Liver (tissue), 9 donors: Measurements from ENCODE around the gene ZFAND2B. TPM values are rescaled to one million over a fixed set of nuclear protein-coding genes. Genes with fewer than 3 reads are reported as not detected.

ENCODE experiments used
- DNase-seq: peaks from one replicate; pipeline ENCODE4 v3.0.0-alpha.2; 2017; ENCODE audit warnings: low spot score
- H3K27ac ChIP-seq, 2 donors: one replicate each; pipeline ENCODE4 v1.7.0; 2013; ENCODE audit warnings: inconsistent platforms in 2 of 2, low read length in 2 of 2, control low read depth in 1 of 2, low read depth in 1 of 2, mild to moderate bottlenecking in 1 of 2
- H3K27me3 ChIP-seq, 4 donors: one replicate each; pipeline versions ENCODE4 v1.6.1 to v1.7.0; 2013; ENCODE audit warnings: low read length in 3 of 4, inconsistent platforms in 1 of 4, mild to moderate bottlenecking in 1 of 4, moderate library complexity in 1 of 4; ENCODE audit not compliant: control insufficient read depth in 4 of 4, insufficient read depth in 4 of 4
- H3K36me3 ChIP-seq, 4 donors: one replicate each; pipeline versions ENCODE4 v1.6.1 to v1.7.0; 2013; ENCODE audit warnings: low read length in 3 of 4, mild to moderate bottlenecking in 3 of 4, low read depth in 1 of 4, moderate library complexity in 1 of 4; ENCODE audit not compliant: control insufficient read depth in 4 of 4, insufficient read depth in 3 of 4
- H3K4me1 ChIP-seq, 4 donors: one replicate each; pipeline versions ENCODE4 v1.6.1 to v1.7.0; 2013; ENCODE audit warnings: low read length in 3 of 4, mild to moderate bottlenecking in 3 of 4, moderate library complexity in 1 of 4; ENCODE audit not compliant: control insufficient read depth in 4 of 4, insufficient read depth in 4 of 4
- H3K4me3 ChIP-seq, 3 donors: one replicate each; pipeline versions ENCODE4 v1.6.1 to v1.7.0; 2013; ENCODE audit warnings: low read length in 3 of 3, control low read depth in 1 of 3, low read depth in 1 of 3, mild to moderate bottlenecking in 1 of 3
- H3K9ac ChIP-seq, 2 donors: one replicate each; pipeline ENCODE4 v1.7.0; 2013; ENCODE audit warnings: low read length in 2 of 2, mild to moderate bottlenecking in 2 of 2, moderate library complexity in 2 of 2, control low read depth in 1 of 2, low read depth in 1 of 2
- H3K9me3 ChIP-seq, 4 donors: one replicate each; pipeline versions ENCODE4 v1.6.1 to v1.7.0; 2013; ENCODE audit warnings: low read length in 3 of 4; ENCODE audit not compliant: control insufficient read depth in 4 of 4
- ATF3 ChIP-seq: IDR thresholded peaks from 2 replicates; pipeline ENCODE4 v1.6.1; 2016; ENCODE audit warnings: antibody characterized with exemption
- CTCF ChIP-seq: fragments of 150-350 bp; IDR thresholded peaks from 2 replicates; pipeline ENCODE4 v1.5.1; 2017; ENCODE audit warnings: improper control_type of control experiment, low read depth, low read length; ENCODE audit not compliant: missing input control
- EGR1 ChIP-seq, 2 donors: IDR thresholded peaks; 2 replicates each; pipeline ENCODE4 v1.6.1; 2016 to 2018; ENCODE audit warnings: antibody characterized with exemption in 2 of 2, low read depth in 2 of 2
- FOXA1 ChIP-seq: IDR thresholded peaks from 2 replicates; pipeline ENCODE4 v1.6.1; 2016; ENCODE audit warnings: antibody characterized with exemption
- FOXA2 ChIP-seq: IDR thresholded peaks from 2 replicates; pipeline ENCODE4 v1.6.1; 2016; ENCODE audit warnings: antibody characterized with exemption
- GABPA ChIP-seq, 2 donors: IDR thresholded peaks in 1 of 2; conservative IDR thresholded peaks in 1 of 2; 2 replicates each; pipeline ENCODE4 v1.6.1; 2016; ENCODE audit warnings: antibody characterized with exemption in 2 of 2, mild to moderate bottlenecking in 1 of 2, moderate library complexity in 1 of 2
- HNF4A ChIP-seq, 2 donors: conservative IDR thresholded peaks; 2 replicates each; pipeline ENCODE4 v1.6.1; 2016; ENCODE audit warnings: antibody characterized with exemption in 2 of 2, mild to moderate bottlenecking in 2 of 2
- HNF4G ChIP-seq: IDR thresholded peaks from 2 replicates; pipeline ENCODE4 v1.6.1; 2016; ENCODE audit warnings: antibody characterized with exemption
- JUND ChIP-seq, 2 donors: IDR thresholded peaks; 2 replicates each; pipeline ENCODE4 v1.6.1; 2016; ENCODE audit warnings: antibody characterized with exemption in 2 of 2
- MAX ChIP-seq: IDR thresholded peaks from 2 replicates; pipeline ENCODE4 v1.6.1; 2016; ENCODE audit warnings: antibody characterized with exemption
- NR2F2 ChIP-seq: IDR thresholded peaks from 2 replicates; pipeline ENCODE4 v1.6.1; 2016; ENCODE audit warnings: antibody characterized with exemption
- RAD21 ChIP-seq, 2 donors: IDR thresholded peaks; 2 replicates each; pipeline ENCODE4 v1.6.1; 2016; ENCODE audit warnings: antibody characterized with exemption in 2 of 2, mild to moderate bottlenecking in 2 of 2
- REST ChIP-seq: IDR thresholded peaks from 2 replicates; pipeline ENCODE4 v1.6.1; 2016; ENCODE audit warnings: antibody characterized with exemption, mild to moderate bottlenecking
- RXRA ChIP-seq, 2 donors: IDR thresholded peaks; 2 replicates each; pipeline ENCODE4 v1.6.1; 2017 to 2018; ENCODE audit warnings: antibody characterized with exemption in 2 of 2, mild to moderate bottlenecking in 1 of 2
- SP1 ChIP-seq: IDR thresholded peaks from 2 replicates; pipeline ENCODE4 v1.6.1; 2018; ENCODE audit warnings: antibody characterized with exemption, mild to moderate bottlenecking
- YY1 ChIP-seq: IDR thresholded peaks from 2 replicates; pipeline ENCODE4 v1.6.1; 2016; ENCODE audit warnings: antibody characterized with exemption, mild to moderate bottlenecking
- ZBTB33 ChIP-seq: IDR thresholded peaks from 2 replicates; pipeline ENCODE4 v1.6.1; 2016; ENCODE audit warnings: antibody characterized with exemption
- WGBS: extraction: QIAGEN DNeasy Blood & Tissue Kit; methylation state at CpG from one replicate; pipeline ENCODE4 v1.1.7; 2013; 5-methylcytosine and 5-hydroxymethylcytosine counted together
- polyA plus RNA-seq, 2 donors: library from polyadenylated mRNA; stranded (reverse) in 1 of 2; unstranded in 1 of 2; fragments of 200-250 nt in 1 of 2; fragments of >200 nt in 1 of 2; fragmentation: Nextera tagmentation in 1 of 2; extraction: Ambion mirVana in 1 of 2; gene quantifications; one replicate each; pipeline versions ENCODE4 v1.2.1 to v1.2.3, GENCODE V29; 2013 to 2015
- total RNA-seq, 2 donors: library from RNA; depleted of rRNA; stranded (reverse); fragments of >200 nt; gene quantifications; one replicate each; pipeline ENCODE4 v1.2.3, GENCODE V29; 2014
- donor health status: healthy.
- donor health status: healthy.
- donor health status: healthy.
- donor health status: healthy.
- donor health status: healthy.

The ZFAND2B gene
- total and polyA plus RNA-seq, 4 donors = 19.6 to 53.8 (median 25.8) TPM

- TF ChIP-seq MAX = no peak
- TF ChIP-seq FOXA1 = no peak
These were observed 22.9 kb downstream of the ZFAND2B start, which contains the start of the genes ANKZF1 and ATG9A (continued) for GRCh38 chr2:219229305-219230058.

- peaks cover 7 to 22% (median 18%) of the 10 kb centered on the region in 4 donors for H3K4me1 ChIP-seq
- H3K9me3 ChIP-seq = no peaks in the 10 kb centered on the region
- DNase-seq = peak; percentile 59
- peak overlapping the region; percentile 90 to 97 for H3K27ac ChIP-seq
- H3K27me3 ChIP-seq = no peaks in the 10 kb centered on the region
- TF ChIP-seq GABPA (IDR thresholded peaks at IDR 0.05 in 1 of 2, conservative IDR thresholded peaks at IDR 0.05 in 1 of 2) (no peak), MAX (peak; percentile 7)
- peak overlapping the region; percentile 63 to 94 for H3K9ac ChIP-seq
- under 1% methylated on average over 24 of the region's 24 CpGs for WGBS
- H3K36me3 ChIP-seq = peaks cover 0 to 41% (median 35%) of the 10 kb centered on the region in 4 donors
- peak overlapping the region; percentile 68 to 97 (median 89) for H3K4me3 ChIP-seq
These were observed 23.5 kb downstream of the ZFAND2B start for GRCh38 chr2:219230059-219230540.

GRCh38 chr2:219234331-219234730, 27.7 kb downstream of the ZFAND2B start:
- Histone ChIP-seq H3K27ac (no peak overlapping the region), H3K9me3 (no peaks in the 10 kb centered on the region), H3K4me1 (peaks cover 0 to 9% (median 7%) of the 10 kb centered on the region in 4 donors), H3K27me3 (no peaks in the 10 kb centered on the region), H3K4me3 (no peak overlapping the region), H3K9ac (no peak overlapping the region), H3K36me3 (peaks cover 4 to 70% (median 62%) of the 10 kb centered on the region in 4 donors)
- no peak for TF ChIP-seq HNF4A (conservative IDR thresholded peaks at IDR 0.05)
- TF ChIP-seq EGR1 (IDR thresholded peaks at IDR 0.05; ENCODE audit: low read depth in 2 of 2) = no peak
- no peak for TF ChIP-seq MAX
- TF ChIP-seq SP1 = no peak
- TF ChIP-seq FOXA2 = no peak
- no peak for TF ChIP-seq REST
- no peak for TF ChIP-seq NR2F2
- no peak for TF ChIP-seq ZBTB33
- no peak for TF ChIP-seq CTCF
- no peak for TF ChIP-seq JUND (IDR thresholded peaks at IDR 0.05)
- TF ChIP-seq FOXA1 = no peak
- TF ChIP-seq HNF4G = no peak
- no peak for TF ChIP-seq YY1
- no peak for TF ChIP-seq RAD21 (IDR thresholded peaks at IDR 0.05)
- TF ChIP-seq GABPA (IDR thresholded peaks at IDR 0.05 in 1 of 2, conservative IDR thresholded peaks at IDR 0.05 in 1 of 2) = no peak
- TF ChIP-seq ATF3 = no peak
- no peak for TF ChIP-seq RXRA (IDR thresholded peaks at IDR 0.05)
- DNase-seq = no peak
- 95% methylated on average over 3 of the region's 3 CpGs for WGBS
